ENCODE measurements around the gene CARD10. TPM values are rescaled to one million over a fixed set of nuclear protein-coding genes. Genes with fewer than 3 reads are reported as not detected.

CARD10 gene
- total RNA-seq, 1 experiment from 2014 or later = 16.5 TPM

GRCh38 chr22:37453696-37454095, 65.5 kb downstream of the CARD10 start:
- Histone ChIP-seq H3K36me3 (replicated peaks; ENCODE audit: control insufficient read depth, insufficient read depth, low read length) (no peaks in the 10 kb centered on the region), H3K27me3 (ENCODE audit: control insufficient read depth, insufficient read depth, low read length) (no peaks in the 10 kb centered on the region), H3K4me3 (ENCODE audit: insufficient read depth, low read depth, low read length) (no peak overlapping the region)
- DNase-seq = no peak

- DNase-seq = no peak
- no peaks in the 10 kb centered on the region for H3K27me3 ChIP-seq (ENCODE audit: control insufficient read depth, insufficient read depth, low read length)
- no peak overlapping the region for H3K4me3 ChIP-seq (ENCODE audit: insufficient read depth, low read depth, low read length)
- no peaks in the 10 kb centered on the region for H3K36me3 ChIP-seq (replicated peaks; ENCODE audit: control insufficient read depth, insufficient read depth, low read length)
Measured at GRCh38 chr22:37451218-37451617, 68.0 kb downstream of the CARD10 start.

GRCh38 chr22:37449331-37450001, 69.7 kb downstream of the CARD10 start:
- Histone ChIP-seq H3K27me3 (ENCODE audit: control insufficient read depth, insufficient read depth, low read length) (no peaks in the 10 kb centered on the region), H3K4me3 (ENCODE audit: insufficient read depth, low read depth, low read length) (no peak overlapping the region), H3K36me3 (replicated peaks; ENCODE audit: control insufficient read depth, insufficient read depth, low read length) (no peaks in the 10 kb centered on the region)
- no peak for DNase-seq

GRCh38 chr22:37448516-37449127, 70.6 kb downstream of the CARD10 start:
- H3K4me3 ChIP-seq (ENCODE audit: insufficient read depth, low read depth, low read length) = no peak overlapping the region
- no peak for DNase-seq

GRCh38 chr22:37445501-37445900, 73.7 kb downstream of the CARD10 start:
- H3K36me3 ChIP-seq (replicated peaks; ENCODE audit: control insufficient read depth, insufficient read depth, low read length) = no peaks in the 10 kb centered on the region
- DNase-seq = no peak
- H3K4me3 ChIP-seq (ENCODE audit: insufficient read depth, low read depth, low read length) = no peak overlapping the region
- H3K27me3 ChIP-seq (ENCODE audit: control insufficient read depth, insufficient read depth, low read length) = no peaks in the 10 kb centered on the region

More at GRCh38 chr22:37448516-37449127, 70.6 kb downstream of the CARD10 start:
- Histone ChIP-seq H3K36me3 (replicated peaks; ENCODE audit: control insufficient read depth, insufficient read depth, low read length) (no peaks in the 10 kb centered on the region), H3K27me3 (ENCODE audit: control insufficient read depth, insufficient read depth, low read length) (no peaks in the 10 kb centered on the region)

- Histone ChIP-seq H3K4me3 (ENCODE audit: insufficient read depth, low read depth, low read length) (no peak overlapping the region), H3K36me3 (replicated peaks; ENCODE audit: control insufficient read depth, insufficient read depth, low read length) (no peaks in the 10 kb centered on the region), H3K27me3 (ENCODE audit: control insufficient read depth, insufficient read depth, low read length) (no peaks in the 10 kb centered on the region)
- DNase-seq = no peak
Measured at GRCh38 chr22:37443977-37444376, 75.2 kb downstream of the CARD10 start.

GRCh38 chr22:37443086-37443485, 76.1 kb downstream of the CARD10 start:
- no peaks in the 10 kb centered on the region for H3K27me3 ChIP-seq (ENCODE audit: control insufficient read depth, insufficient read depth, low read length)
- no peaks in the 10 kb centered on the region for H3K36me3 ChIP-seq (replicated peaks; ENCODE audit: control insufficient read depth, insufficient read depth, low read length)
- no peak overlapping the region for H3K4me3 ChIP-seq (ENCODE audit: insufficient read depth, low read depth, low read length)
- DNase-seq = no peak

- Histone ChIP-seq H3K36me3 (replicated peaks; ENCODE audit: control insufficient read depth, insufficient read depth, low read length) (no peaks in the 10 kb centered on the region), H3K4me3 (ENCODE audit: insufficient read depth, low read depth, low read length) (no peak overlapping the region), H3K27me3 (ENCODE audit: control insufficient read depth, insufficient read depth, low read length) (no peaks in the 10 kb centered on the region)
- no peak for DNase-seq
Measured at GRCh38 chr22:37442537-37442936, 76.7 kb downstream of the CARD10 start.

- H3K4me3 ChIP-seq (ENCODE audit: insufficient read depth, low read depth, low read length) = no peak overlapping the region
- no peaks in the 10 kb centered on the region for H3K27me3 ChIP-seq (ENCODE audit: control insufficient read depth, insufficient read depth, low read length)
- no peak for DNase-seq
- H3K36me3 ChIP-seq (replicated peaks; ENCODE audit: control insufficient read depth, insufficient read depth, low read length) = no peaks in the 10 kb centered on the region
Measured at GRCh38 chr22:37442135-37442534, 77.1 kb downstream of the CARD10 start.

- Histone ChIP-seq H3K36me3 (replicated peaks; ENCODE audit: control insufficient read depth, insufficient read depth, low read length) (no peaks in the 10 kb centered on the region), H3K4me3 (ENCODE audit: insufficient read depth, low read depth, low read length) (no peak overlapping the region), H3K27me3 (ENCODE audit: control insufficient read depth, insufficient read depth, low read length) (no peaks in the 10 kb centered on the region)
- no peak for DNase-seq
Measured at GRCh38 chr22:37440875-37441274, 78.3 kb downstream of the CARD10 start.

Other genes with a start within 250 kb of the CARD10 start
- not detected in 2 replicates for gene CYTH4, start 236.9 kb downstream of the CARD10 start, total RNA-seq (2014; rRNA removed; shearing (Covaris generic))
- 0.14 and 0.22 TPM in 2 replicates for gene ELFN2, start 91.9 kb downstream of the CARD10 start, total RNA-seq (2014; rRNA removed; shearing (Covaris generic))
- gene MFNG, start 33.0 kb downstream of the CARD10 start, total RNA-seq (2014; rRNA removed; shearing (Covaris generic)) = 1.3 and 5.1 TPM in 2 replicates
- 13.3 and 22.5 TPM in 2 replicates for gene CDC42EP1, start 41.1 kb upstream of the CARD10 start, total RNA-seq (2014; rRNA removed; shearing (Covaris generic))
- not detected in 2 replicates for gene LGALS2, start 60.7 kb upstream of the CARD10 start, total RNA-seq (2014; rRNA removed; shearing (Covaris generic))
- gene GGA1, start 89.4 kb upstream of the CARD10 start, total RNA-seq (2014; rRNA removed; shearing (Covaris generic)) = 67.9 and 98.6 TPM in 2 replicates
- gene SH3BP1, start 120.3 kb upstream of the CARD10 start, total RNA-seq (2014; rRNA removed; shearing (Covaris generic)) = 30.0 and 35.2 TPM in 2 replicates
- 54.1 and 60.9 TPM in 2 replicates for gene PDXP, start 139.3 kb upstream of the CARD10 start, total RNA-seq (2014; rRNA removed; shearing (Covaris generic))
- 183 and 206 TPM in 2 replicates for gene LGALS1, start 156.2 kb upstream of the CARD10 start, total RNA-seq (2014; rRNA removed; shearing (Covaris generic))
- 20.5 and 23.6 TPM in 2 replicates for gene NOL12, start 166.9 kb upstream of the CARD10 start, total RNA-seq (2014; rRNA removed; shearing (Covaris generic))
- 66.9 and 67.1 TPM in 2 replicates for gene TRIOBP, start 177.6 kb upstream of the CARD10 start, total RNA-seq (2014; rRNA removed; shearing (Covaris generic))